Occipital lobe (tissue), 2 donors: ENCODE measurements around the gene MRPL18. TPM values are rescaled to one million over a fixed set of nuclear protein-coding genes. Genes with fewer than 3 reads are reported as not detected.
"Not testable (repeated sequence)": the region's sequence is repeated elsewhere in the genome, so short reads cannot be mapped to it uniquely, and the experiment has no call there.

Experiments
- DNase-seq: peaks from one replicate; lab custom pipeline; 2025; lab: John Stamatoyannopoulos, UW
- total RNA-seq: library from RNA; depleted of rRNA; stranded (reverse); fragments of >200 nt; gene quantifications from one replicate; pipeline ENCODE4 v1.2.3, GENCODE V29; 2014

The MRPL18 gene
- total RNA-seq, 1 donor from 2014 or later = 44.5 TPM

- DNase-seq = no peak
These were observed 18.1 kb upstream of the MRPL18 start for GRCh38 chr6:159772196-159772595.

- no peak for DNase-seq
These were observed 12.9 kb upstream of the MRPL18 start for GRCh38 chr6:159777240-159777904.

- no peak for DNase-seq
These were observed 12.1 kb upstream of the MRPL18 start for GRCh38 chr6:159778131-159778530.

- DNase-seq = no peak
These were observed 11.6 kb upstream of the MRPL18 start for GRCh38 chr6:159778542-159779103.

GRCh38 chr6:159788276-159788675, 2.0 kb upstream of the MRPL18 start:
- DNase-seq = no peak

- no peak for DNase-seq
These were observed 1.4 kb upstream of the MRPL18 start for GRCh38 chr6:159788753-159789376.

GRCh38 chr6:159789377-159790148, 704 bp upstream of the MRPL18 start, which contains the start of gene TCP1:
TCP1 (minus strand) TSS chr6:159789602; CDS start chr6:159789468, 134 bp downstream.
- DNase-seq = peak; percentile 98

- no peak for DNase-seq
These were observed 810 bp downstream of the MRPL18 start for GRCh38 chr6:159790956-159791598.

GRCh38 chr6:159794976-159795375, 4.7 kb downstream of the MRPL18 start:
- DNase-seq = not testable (repeated sequence)

- no peak for DNase-seq
These were observed 7.3 kb downstream of the MRPL18 start for GRCh38 chr6:159797554-159797953.

GRCh38 chr6:159800141-159800865, 10.0 kb downstream of the MRPL18 start, which contains the start of gene PNLDC1:
PNLDC1 (plus strand) TSS chr6:159800276; CDS start chr6:159800308, 32 bp downstream.
- DNase-seq = no peak

GRCh38 chr6:159801935-159802334, 11.7 kb downstream of the MRPL18 start:
- DNase-seq = no peak

- no peak for DNase-seq
These were observed 14.2 kb downstream of the MRPL18 start for GRCh38 chr6:159804504-159804903.

- no peak for DNase-seq
These were observed 15.3 kb downstream of the MRPL18 start for GRCh38 chr6:159805440-159806020.

GRCh38 chr6:159806021-159806458, 15.8 kb downstream of the MRPL18 start:
- DNase-seq = no peak

- no peak for DNase-seq
These were observed 17.0 kb downstream of the MRPL18 start for GRCh38 chr6:159807150-159807858.

GRCh38 chr6:159808647-159809046, 18.4 kb downstream of the MRPL18 start:
- DNase-seq = no peak

- no peak for DNase-seq
These were observed 18.9 kb downstream of the MRPL18 start for GRCh38 chr6:159809149-159809548.

- no peak for DNase-seq
These were observed 23.5 kb downstream of the MRPL18 start for GRCh38 chr6:159813781-159814180.

- no peak for DNase-seq
These were observed 25.1 kb downstream of the MRPL18 start for GRCh38 chr6:159815410-159815809.
